Stimulated activated CD4-positive, alpha-beta T cell treated with anti-CD3 and anti-CD28 coated beads, TNF-alpha, amount 100 ng/mL, for 1 hour (primary cell): ENCODE results near the gene FBXO48.
"Not testable (repeated sequence)": the region's sequence is repeated elsewhere in the genome, so short reads cannot be mapped to it uniquely, and the experiment has no call there.

ENCODE experiments used
- DNase-seq, 3 donors: peaks; one replicate each; pipeline ENCODE4 v3.0.0-alpha.2; 2020; ENCODE audit warnings: low read depth in 3 of 3, low spot score in 1 of 3

The FBXO48 gene, protein sequence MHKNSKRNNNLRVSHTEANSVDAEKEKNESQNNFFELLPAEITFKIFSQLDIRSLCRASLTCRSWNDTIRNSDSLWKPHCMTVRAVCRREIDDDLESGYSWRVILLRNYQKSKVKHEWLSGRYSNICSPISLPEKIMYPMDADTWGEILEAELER

DNA sequence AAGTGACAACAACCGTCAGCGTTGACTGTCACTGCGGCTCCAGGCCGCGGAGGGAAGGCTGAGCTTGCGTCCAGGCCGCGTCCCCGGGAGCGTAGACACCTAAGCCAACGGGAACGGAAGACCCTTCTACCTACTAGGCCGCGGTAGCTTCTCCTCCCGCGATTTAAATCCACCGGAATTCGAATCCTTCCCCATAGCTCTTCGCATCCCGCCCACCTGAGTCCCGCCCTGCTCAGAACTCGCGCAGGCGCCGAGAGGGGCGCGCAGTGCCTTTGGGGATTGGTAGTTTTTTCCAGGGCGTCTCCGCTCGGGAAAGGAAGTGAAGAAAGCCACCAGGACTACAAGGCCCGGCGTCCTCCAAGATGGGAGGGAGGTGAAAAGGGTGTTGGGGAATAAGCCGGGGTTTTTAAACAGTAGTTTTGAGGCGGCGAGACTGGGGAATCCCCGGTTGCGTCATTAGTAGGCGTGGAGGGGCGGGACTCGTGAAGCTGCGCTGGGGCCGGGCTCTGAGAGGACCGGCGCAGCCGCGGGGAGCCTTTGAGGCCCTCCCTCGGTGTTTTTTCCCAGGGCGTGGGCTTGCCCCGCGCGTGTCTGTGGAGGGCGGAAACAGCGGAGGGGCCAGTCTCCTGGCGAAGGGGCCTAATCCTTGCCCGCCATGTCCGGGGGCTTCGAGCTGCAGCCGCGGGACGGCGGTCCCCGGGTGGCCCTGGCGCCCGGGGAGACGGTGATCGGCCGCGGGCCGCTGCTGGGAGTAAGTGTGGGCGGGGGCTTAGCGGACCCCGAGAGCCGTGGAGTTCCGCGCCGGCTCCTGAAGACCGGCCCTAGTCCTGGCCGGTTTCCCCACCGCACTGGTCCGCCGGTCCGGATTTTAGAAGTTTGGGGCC, at the start of gene FBXO48, which contains the start of gene APLF:
Gene FBXO48 (minus strand): TSS at position 218 of the 884 bp plus-strand sequence. CDS start 2,149 bp downstream, outside the sequence.
Gene APLF (plus strand): TSS at position 509 of the 884 bp plus-strand sequence. CDS start 147 bp downstream, at position 656.
- DNase-seq: peak; percentile 94 to 96 (median 96)

DNA sequence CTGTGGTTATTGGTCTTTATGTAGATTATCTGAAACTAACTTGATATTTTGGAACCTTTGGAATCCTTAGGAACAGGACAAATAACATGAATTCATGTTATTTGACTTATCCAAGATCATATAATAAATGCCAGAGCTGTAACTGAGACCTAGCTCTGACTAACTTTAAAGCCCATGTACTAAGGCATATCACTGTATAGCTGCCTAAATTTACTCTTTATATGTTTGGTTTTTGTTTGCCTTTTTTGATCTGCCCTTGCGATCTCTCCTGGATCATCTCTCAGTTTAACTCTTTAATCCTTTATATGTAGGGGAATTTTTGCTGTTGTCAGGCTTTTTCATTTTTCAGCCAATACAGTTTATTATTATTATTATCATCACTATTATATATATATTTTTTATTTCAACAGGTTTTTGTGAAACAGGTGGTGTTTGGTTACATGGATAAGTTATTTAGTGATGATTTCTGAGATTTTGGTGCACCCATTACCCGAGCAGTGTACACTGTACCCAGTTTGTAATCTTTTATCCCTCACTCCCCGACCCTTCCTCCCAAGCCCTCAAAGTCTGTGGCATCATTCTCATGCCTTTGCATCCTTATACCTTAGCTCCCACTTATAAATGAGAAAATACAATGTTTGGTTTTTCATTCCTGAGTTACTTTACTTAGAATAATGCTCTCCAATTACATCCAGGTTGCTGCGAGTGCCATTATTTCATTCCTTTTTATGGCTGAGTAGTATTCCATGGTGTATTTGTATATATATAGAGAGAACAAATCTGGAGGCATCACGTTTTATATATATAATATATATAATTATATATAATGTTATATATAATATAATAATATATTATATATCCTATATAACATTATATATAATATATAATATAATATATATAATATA, 49.2 kb upstream of the FBXO48 start:
- DNase-seq: no peak

GRCh38 chr2:68514316-68514929, 47.3 kb upstream of the FBXO48 start:
- no peak for DNase-seq

- no peak for DNase-seq
These were observed 45.9 kb upstream of the FBXO48 start for GRCh38 chr2:68512966-68513365.

DNA sequence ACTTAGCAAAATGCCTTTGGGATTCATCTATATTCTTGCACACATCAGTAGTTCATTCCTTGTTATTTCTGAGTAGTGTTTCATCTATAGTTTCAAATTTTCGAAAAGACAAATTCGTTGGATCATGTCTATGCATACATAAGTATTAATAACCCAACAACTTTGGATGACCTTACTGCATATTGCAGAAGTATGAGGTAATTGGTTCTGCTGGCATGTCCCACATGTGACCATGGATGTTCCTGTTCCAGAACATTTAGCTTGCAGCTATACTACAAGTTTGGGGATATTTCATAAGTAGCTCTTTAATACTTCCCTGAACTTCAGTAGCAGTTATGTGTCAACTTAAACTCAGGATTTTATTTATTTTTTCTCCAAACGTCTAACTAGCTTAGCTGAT, 45.2 kb upstream of the FBXO48 start:
- no peak for DNase-seq

- no peak for DNase-seq
These were observed 39.1 kb upstream of the FBXO48 start for GRCh38 chr2:68506170-68506569.

GRCh38 chr2:68505603-68506159, 38.6 kb upstream of the FBXO48 start:
- no peak for DNase-seq

DNA sequence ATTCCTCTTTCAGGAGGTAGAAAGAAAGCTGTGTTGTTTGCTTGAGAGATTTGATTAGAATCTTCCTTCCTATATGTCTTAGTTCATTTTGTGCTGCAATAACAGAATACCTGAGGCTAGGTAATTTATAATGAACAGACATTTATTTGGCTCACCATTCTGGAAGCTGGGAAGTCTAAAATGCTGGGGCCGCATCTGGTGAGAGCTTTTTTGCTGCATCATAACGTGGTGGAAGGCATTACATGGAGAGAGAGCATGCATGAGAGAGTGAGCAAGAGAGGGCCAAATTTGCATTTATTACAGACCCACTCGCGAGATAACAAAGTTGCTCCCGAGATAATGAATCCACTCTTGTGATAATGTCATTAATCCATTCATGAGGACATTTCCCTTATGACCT, 34.7 kb upstream of the FBXO48 start:
- no peak for DNase-seq

DNA sequence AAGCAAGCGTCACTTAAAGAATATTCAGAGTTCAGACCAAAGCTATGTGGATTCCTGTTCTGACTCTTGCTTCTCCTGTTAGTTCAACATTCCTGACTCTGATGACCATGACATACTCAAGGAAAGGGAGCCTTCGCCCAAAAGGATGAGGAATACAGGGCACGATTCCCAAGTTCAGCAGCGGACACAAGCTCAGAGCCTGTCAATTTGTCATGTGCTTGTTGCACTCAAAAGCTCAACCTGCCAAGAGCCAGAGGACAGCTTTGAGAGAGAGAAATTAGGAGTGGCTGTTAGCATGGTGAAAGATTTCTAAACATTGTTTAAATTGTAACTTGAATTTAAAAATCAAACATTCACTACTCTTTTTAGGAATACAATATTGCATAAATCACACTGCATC, 33.6 kb upstream of the FBXO48 start:
- DNase-seq: no peak

GRCh38 chr2:68499133-68499532, 32.0 kb upstream of the FBXO48 start:
- DNase-seq: no peak

- no peak for DNase-seq
These were observed 24.5 kb upstream of the FBXO48 start for GRCh38 chr2:68491582-68491981.

DNA sequence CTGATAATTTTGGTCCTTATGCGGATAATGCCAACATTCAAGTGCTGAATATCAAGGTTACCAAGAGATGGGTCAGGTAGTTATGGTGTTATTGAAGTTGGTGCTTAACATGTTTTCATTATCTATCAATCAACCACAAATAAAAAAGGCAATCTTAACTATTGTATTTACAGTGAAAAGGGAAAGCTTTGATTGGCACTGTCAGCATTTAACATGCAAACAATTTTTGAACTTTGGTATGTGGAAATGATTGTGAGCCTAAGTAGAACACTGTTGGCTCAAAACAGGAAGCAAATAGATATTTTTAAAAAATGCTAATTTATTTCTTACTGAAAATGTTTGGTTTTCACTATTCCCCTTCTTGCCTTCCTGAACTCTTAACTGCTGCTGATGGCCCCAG, 22.2 kb upstream of the FBXO48 start:
- DNase-seq: no peak

DNA sequence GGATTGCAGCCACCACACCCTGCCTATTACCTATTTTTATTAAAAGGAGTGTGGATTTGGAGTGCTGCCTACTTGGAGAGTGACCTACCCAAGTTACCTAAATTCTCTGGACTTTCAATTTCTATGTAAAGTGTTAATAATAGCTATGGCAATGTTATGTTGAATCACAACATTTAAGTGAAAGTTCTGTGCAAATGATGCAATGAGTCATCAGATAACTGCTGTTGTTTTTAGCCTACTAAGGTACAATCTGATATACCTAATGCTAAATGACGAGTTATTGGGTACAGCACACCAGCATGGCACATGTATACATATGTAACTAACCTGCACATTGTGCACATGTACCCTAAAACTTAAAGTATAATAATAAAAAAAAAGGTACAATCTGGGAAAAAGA, 21.5 kb upstream of the FBXO48 start:
- DNase-seq: not testable (repeated sequence)

DNA sequence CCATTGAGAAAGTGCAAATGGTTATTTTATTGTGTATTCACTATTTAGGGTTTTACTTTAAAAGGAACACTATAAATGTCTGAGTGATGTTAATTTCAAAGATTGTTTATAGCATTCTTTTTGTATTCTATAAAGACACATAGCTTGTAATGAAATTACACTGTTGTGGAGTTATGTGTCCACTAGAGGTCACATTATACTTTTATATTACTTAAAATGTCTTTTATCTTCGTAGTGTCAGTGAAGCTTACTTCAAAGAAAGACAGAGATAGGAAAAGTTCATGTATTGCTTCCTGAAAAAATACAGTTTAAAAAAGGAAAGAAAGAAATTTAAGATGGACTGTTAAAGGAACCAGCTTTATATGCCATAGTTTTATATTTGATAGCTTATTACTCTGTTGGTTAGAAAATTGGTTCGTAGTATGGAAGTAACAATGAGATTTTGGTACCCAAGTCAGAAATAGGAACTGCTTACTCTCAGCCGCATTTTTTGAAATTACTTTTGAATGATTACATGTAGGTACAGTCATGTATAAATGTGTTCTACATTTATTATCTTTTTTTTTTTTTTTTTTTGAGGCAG, 20.8 kb upstream of the FBXO48 start:
- DNase-seq: no peak

- DNase-seq: no peak
These were observed 15.9 kb upstream of the FBXO48 start for GRCh38 chr2:68483011-68483410.

DNA sequence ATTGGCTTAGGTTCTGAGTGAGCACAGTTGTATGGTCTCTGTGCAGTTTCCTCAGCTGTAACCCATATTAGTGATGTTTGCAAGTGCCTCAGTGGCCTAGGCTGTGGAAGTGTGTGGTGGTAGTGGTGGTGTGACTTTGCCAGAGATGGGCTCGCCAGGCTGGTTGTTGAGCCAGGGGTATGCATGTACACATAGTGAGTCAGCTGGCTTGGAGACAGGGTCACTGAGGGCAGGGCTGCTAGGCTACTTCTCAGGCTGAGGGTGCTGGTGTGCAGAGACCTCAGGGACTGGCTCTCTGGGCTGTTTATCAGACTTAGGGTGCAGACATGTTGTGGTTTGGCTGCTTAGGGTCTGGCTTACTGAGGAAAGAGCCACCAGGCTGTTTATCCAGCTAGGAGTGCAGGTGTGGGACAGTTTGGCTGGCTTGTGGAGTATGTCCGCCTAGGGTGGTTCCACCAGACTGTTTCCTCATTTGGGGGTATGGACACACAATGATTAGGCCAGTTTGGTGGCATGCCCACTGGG, 15.3 kb upstream of the FBXO48 start:
- DNase-seq: no peak

DNA sequence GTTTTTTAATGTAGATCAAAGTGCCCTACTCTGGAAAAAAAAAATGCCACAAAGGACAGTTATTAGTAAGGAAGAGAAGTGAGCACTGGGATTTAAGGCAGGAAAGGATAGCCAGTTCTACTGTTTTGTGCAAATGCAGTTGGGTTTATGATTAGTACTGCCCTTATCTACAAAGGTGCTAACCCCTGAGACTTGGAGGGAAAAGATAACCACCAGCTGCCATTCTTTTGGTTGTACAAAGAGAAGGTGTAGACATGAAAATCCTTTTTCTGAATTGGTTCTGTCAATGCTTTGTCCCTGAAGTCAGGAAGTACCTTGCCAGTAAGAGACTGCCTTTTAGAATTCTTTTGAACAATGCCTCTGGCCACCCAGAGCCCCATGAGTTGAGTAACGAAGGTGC, 11.6 kb upstream of the FBXO48 start:
- no peak for DNase-seq

DNA sequence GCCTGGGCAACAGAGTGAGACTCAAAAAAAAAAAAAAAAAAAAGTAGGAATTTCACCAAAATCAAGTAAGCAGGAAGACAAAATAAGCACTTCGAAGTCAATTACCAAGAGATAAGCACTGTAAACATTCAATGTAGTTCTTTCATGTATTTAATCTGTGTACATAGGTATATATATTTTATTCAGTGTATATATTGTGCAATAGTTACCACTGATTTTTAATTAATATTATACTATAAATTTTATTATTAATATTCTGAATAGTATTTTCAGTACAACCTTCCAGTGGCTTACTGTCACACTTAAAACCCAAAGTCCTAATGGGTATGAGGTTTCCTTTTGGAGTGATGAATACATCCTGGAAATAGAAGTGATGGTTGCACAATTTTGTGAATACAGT, 9.4 kb upstream of the FBXO48 start:
- no peak for DNase-seq

GRCh38 chr2:68475576-68475975, 8.5 kb upstream of the FBXO48 start:
- DNase-seq: no peak

DNA sequence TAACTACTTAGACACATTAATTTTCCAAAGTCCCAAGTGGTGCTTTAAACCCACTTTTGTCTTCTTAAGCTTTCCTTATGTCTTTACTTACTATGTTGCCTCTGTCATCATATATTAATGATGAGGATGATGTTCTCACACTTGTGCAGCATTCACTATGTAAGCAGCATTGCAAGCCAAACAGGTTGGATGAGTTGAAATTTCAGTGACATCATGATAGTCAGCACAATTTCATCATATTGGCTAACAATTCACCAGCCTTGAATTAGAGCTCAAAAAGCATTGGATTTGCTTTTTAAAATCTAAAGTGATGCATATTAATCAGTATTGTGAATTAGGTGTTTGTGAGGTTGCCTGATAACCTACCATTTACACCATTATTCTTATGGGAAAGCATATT, 8.0 kb upstream of the FBXO48 start:
- no peak for DNase-seq
